Frontal cortex (tissue), 4 donors: ENCODE data around the gene ITGAE. TPM values are rescaled to one million over a fixed set of nuclear protein-coding genes. Genes with fewer than 3 reads are reported as not detected.
A peak's percentile ranks its signal among the peaks of the same experiment; 100 is the strongest.
"Not testable (repeated sequence)": the region's sequence is repeated elsewhere in the genome, so short reads cannot be mapped to it uniquely, and the experiment has no call there.

Experiments used
- DNase-seq, 2 donors: peaks; one replicate each; pipeline ENCODE4 v3.0.0; 2012; ENCODE audit warnings: low spot score in 2 of 2
- FAIRE-seq: peaks from 2 replicates; lab custom pipeline; 2012; peaks lifted over from hg19 to GRCh38; lab: Jason Lieb, UNC
- total RNA-seq: library from RNA; depleted of rRNA; stranded (reverse); fragments of >200 nt; gene quantifications from one replicate; pipeline ENCODE4 v1.2.3, GENCODE V29; 2014
- donor health status: control.
- donor health status: control.
- donor health status: control.

Gene ITGAE
- total RNA-seq, 1 donor from 2014 or later: 11.0 TPM

DNA sequence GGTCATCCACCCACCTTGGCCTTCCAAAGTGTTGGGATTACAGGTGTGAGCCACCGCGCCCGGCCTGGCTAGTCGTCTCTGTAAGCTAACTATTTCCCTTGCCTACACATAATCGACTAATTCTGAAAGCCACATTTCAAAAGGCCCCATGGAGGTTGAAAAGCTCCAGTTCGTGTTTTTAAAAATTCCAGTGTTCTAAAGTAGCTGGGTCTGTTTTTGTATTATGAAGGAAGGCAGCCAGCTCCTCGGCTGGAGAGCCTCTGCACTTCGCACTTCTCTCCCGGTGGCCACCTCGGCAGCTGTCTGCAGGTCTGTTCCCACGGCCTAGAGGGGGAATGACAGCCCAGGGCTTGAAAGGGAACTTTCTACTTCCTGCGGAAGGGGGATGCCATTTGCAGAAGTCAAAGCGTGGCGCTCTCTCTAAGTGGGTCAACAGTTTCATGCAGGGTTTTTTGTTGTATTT, 60.3 kb downstream of the ITGAE start:
- FAIRE-seq (no peak), DNase-seq (no peak)

DNA sequence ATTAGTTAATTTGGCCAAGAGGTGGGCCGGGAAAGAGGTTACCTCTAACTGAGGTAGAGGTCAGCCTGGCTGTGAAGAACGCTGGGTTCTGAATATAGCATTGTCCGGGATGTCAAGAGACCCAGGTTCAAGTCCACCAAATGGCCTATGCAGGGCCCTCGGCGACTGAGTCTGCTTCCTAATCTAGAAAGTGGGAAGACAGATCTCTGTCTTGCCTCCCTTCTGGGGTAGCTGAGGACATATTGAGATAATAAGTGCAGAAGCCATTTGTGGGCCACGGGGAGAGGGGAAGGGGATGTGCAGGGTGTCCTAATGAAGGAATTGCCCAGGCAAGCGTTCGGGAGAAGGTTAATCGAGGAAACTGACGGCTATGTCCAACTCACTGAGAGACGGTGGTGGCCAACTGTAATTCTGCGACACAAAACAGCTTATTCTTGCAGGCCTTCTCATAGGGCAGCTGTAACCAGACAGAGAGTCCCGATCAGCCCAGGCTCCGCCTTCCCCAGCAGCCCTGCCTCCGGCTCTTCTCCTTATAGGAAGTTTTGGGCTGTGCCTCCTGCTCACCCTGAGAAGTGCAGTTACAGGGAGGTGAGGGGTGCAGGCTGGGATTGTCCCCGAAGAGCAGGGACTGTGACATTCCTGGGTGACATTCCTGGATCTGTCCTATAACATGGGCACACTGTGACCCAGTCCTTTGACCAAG, 61.4 kb downstream of the ITGAE start:
- FAIRE-seq (no peak), DNase-seq (no peak)

DNA sequence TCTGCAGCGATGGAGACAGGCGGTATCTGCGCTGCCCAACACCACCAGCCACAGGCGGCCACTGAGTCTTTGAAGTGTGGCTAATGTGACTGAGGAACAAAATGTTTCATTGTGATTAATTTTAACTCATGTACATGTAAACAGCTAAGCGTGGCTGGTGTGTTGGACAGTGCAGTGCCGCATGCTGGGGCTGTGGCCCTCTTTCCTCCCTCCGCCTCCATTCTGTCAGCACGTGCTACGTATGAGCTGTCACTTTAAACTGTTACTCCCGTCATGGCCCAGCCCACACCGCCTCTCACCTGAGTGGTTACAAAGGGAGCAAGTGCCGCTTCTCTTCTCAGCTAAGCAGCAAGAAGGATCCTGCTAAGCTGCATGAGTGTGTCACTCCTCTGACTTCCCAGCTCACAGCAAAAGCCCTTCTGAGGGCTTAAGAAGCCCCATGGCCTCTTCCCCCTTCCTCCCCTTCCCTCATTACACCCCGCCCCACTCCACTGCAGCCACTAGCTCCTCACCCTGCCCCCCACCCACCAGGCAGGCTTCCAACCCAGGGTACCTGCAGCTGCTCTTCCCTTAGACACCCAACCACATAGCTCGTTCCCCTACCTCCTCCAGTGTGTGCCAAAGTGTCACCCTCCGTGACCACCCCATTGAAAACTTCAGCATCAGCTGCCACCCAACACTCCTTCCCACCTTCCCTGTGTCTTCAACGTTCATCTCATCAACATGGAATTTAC, 62.3 kb downstream of the ITGAE start:
- FAIRE-seq: no peak
- peak in 1 of 2 donors; percentile 54 for DNase-seq

DNA sequence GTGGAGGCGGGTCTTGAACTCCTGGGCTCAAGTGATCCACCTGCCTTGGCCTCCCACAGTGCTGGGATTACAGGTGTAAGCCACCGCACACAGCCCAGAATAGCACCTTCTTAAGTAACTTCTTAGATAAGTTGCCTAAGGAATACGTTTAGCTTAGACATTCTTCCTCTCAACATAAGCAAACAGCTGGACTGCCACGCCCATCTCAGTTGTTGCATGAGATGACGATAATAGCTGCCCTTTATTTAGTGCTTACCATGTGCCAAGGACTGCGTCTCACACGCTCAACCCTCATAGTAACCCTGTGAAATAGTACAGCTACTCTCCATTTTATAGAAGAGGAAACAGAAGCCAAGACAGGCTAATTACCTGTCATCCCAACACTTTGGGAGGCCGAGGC, 65.5 kb downstream of the ITGAE start:
- no peak for DNase-seq
- FAIRE-seq: no peak

DNA sequence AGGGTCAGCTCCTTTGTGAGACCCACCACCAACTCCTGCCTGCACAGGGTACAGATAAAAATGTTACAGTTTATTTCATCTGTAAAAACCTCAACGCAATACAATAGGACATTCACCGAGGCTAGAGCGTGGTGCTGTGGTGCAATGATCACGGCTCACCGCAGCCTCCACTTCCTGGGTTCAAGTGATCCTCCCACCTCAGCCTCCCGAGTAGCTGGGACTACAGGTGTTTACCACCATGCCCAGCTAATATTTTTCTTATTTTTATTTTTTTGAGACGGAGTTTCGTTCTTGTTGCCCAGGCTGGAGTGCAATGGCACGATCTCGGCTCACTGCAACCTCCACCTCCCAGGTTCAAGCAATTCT, 66.1 kb downstream of the ITGAE start:
- FAIRE-seq, DNase-seq: not testable (repeated sequence)

DNA sequence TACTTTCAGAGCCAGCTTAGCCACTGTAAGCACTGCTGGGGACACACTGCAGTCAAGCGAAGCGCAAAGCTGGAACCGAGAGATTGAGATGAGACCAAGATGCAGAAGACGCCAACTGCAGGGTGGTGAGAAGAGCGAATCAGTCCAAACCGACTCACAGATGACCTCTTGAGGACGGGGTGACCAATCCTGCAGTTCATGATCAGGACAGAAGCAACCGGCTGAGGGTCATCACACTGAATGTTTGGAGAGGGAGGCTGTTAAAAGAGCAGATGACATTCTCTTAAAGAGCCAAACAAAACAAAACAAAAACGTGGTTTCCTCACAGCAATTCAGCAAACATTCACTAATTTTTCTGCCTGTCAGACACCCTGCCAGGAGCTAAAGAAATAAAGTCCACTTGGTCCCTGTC, 68.8 kb downstream of the ITGAE start:
- FAIRE-seq (no peak), DNase-seq (no peak)

DNA sequence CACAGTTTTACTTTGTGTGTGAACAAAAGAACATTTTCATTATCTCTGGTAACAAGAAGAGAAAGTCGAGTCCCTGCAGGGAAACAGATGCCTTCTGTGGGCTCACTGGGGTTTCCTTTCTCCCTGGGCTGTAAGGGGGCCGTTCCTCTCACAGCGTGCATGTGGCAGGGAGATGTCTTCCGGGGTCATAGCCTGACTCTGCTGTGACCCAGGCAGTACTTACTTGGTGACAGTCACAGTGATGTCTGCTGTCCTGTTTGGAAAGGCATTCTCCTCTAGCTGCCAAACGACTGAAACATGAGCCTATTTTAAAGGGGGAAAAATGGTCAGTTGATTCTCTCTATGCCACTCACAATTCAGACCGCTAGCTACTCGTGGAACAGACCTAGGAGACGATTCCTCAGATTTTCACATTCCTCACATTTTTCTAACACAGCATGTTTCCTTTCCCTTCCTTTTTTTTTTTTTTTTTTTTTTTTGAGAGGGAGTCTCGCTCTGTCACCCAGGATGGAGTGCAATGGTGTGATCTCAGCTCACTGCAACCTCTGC, 70.0 kb downstream of the ITGAE start:
- DNase-seq (no peak), FAIRE-seq (no peak)

DNA sequence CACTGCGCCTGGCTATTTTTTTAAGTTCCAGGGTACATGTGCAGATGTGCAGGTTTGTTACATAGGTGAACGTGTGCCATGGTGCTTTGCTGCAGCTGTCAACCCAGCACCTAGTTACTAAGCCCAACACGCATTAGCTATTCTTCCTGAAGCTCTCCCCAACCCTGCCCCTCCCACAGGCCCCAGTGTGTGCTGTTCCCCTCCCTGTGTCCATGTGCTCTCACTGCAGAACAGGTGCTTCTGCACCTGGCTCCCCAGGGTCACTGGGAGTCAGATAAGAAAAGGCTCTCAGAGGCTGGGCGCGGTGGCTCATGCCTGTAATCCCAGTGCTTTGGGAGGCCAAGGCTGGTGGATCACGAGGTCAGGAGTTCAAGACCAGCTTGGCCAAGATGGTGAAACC, 71.1 kb downstream of the ITGAE start:
- FAIRE-seq (no peak), DNase-seq (no peak)

DNA sequence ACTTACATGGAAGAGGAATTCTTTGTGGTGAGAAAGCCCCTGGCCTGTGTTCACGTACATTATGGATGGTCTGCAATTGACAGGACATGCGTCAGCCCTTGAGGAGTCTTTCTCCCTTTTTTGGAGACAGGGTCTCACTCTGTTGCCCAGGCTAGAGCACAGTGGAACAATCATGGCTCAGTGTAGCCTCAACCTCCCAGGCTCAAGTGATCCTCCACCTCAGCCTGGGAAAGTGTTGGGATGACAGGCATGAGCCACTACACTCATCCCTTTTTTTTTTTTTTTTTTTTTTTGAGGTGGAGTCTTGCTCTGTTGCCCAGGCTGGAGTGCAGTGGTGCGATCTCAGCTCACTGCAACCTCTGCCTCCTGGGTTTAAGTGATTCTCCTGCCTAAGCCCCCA, 72.9 kb downstream of the ITGAE start:
- not testable (repeated sequence) for DNase-seq, FAIRE-seq

DNA sequence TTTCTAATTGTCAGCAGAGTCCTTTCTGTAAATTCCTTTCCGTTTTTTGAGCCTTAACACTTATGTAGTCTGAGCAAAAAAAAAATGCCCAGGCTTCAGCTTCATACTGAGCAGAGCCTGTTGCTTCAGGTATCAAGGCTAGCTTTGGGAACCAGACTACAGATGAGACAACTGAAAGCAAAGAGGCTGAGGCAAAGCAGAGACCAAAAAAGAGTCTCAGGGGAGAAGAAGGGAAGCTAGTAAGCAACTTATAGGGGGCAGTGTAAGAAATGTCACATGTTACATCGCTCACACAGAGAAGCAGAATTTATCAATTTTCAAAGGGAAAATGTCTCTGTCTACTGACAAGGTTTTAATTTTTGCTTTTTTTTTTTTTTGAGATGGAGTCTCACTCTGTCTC, 73.9 kb downstream of the ITGAE start:
- no peak for DNase-seq
- FAIRE-seq: no peak

DNA sequence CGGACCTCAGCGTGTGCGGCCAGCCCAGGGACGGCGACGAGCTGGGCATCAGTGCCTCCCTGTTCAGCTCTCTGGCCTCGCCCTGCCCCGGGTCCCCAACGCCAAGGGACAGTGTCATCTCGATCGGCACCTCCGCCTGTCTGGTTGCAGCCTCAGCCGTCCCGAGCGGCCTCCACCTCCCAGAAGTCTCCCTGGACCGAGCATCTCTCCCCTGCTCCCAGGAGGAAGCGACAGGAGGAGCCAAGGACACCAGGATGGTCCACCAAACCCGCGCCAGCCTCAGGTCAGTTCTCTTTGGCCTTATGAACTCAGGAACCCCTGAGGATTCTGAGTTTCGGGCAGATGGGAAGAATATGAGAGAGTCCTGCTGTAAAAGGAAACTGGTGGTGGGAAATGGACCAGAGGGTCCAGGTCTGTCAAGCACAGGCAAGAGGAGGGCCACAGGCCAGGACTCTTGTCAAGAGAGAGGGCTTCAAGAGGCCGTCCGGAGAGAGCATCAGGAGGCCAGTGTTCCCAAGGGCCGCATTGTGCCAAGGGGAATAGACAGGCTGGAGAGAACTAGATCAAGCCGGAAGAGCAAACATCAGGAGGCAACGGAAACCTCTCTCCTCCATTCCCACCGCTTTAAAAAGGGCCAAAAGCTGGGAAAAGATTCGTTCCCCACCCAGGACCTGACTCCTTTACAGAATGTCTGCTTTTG, 76.5 kb downstream of the ITGAE start:
- DNase-seq: no peak
- FAIRE-seq: no peak

DNA sequence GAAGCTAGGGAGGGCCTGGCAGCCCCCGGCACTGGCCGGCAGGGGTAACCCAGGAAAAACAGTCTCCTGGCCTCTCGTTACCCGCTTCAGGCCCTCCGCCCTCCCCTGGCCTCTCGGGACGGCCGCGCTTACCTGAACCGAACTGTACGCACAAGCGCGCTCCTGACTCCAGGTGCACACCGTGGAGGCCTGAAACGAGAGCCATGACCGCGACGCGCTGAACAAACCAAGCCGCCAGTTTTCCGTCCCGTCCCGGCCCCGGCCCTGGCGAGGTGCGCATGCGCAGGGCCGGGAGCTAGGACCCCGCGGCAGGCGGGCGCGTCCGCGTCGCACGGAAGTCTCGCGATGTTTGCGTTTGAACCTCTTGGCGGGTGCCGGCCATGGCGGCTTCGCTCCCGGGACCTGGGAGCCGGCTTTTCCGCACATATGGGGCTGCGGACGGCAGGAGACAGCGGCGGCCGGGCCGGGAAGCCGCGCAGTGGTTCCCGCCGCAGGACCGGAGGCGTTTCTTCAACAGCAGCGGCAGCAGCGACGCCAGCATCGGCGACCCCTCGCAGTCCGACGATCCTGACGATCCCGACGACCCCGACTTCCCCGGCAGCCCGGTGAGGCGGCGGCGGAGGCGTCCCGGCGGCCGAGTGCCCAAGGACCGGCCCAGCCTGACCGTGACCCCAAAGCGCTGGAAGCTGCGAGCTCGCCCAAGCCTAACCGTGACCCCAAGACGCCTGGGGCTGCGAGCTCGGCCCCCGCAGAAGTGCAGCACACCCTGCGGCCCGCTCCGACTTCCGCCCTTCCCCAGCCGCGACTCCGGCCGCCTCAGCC, 77.2 kb downstream of the ITGAE start, which contains the start of gene HASPIN:
Gene HASPIN, plus strand, starts transcription at position 348 of the 822 bp plus-strand sequence. Its CDS starts 33 bp downstream, at position 381.
- FAIRE-seq (no peak), DNase-seq (peak; percentile 97 to 99)

DNA sequence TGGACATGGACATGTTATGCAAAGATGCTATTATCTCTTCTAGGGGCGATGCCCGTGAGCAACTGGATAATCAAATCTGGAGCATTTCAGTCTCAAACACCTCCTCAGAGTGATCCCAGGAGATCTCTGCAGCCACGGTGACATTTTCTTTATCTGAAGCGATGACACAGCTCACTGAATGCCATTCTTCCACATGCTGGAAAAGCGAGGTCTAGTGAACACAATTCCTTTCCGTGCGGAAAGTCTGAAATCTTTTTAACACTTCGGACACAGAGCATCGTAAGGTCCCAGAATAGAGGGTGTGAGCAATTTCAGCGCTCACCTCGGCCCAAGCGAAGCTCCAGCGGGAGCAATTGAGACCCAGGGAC, 77.8 kb downstream of the ITGAE start:
- DNase-seq: peak in 1 of 2 donors; percentile 24
- FAIRE-seq: no peak

DNA sequence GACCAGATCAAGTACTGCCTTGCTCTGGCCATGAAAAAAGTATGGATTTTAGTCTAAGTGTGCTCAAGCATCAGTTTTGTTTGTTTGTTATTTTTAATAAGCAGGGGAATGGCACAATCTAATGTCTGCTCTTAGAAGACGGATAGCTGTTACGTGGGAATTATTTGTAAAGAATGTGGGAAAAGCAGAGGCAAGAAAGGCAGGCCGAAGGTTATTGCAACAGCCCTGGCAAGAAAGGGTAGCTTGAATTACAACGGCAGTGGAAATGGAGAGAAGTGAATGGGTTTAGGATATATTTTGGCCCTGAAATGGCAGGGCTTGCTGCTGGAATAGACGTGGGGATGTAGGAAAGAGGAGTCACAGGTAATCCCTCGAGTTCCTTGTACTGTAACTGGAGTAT, 78.3 kb downstream of the ITGAE start:
- FAIRE-seq (no peak), DNase-seq (no peak)

DNA sequence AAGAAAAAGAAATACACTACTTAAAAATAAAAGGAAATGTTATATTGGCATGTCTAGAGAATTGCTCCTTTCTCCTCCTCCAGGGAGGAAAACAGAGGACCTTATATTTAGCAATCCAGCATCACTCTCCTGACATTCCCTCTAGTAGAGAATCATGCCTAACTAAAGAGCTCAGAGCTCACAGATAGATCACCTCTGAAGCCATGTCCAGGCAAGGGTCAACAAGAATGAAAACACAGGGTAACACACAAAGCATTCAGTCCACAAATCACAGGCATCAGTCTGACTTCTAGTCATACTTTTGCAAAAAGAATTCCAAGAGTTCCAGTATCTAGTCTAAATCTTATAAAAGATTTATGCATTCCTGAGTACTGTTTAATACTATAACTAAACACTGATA, 81.7 kb downstream of the ITGAE start:
- no peak for DNase-seq
- FAIRE-seq: no peak

DNA sequence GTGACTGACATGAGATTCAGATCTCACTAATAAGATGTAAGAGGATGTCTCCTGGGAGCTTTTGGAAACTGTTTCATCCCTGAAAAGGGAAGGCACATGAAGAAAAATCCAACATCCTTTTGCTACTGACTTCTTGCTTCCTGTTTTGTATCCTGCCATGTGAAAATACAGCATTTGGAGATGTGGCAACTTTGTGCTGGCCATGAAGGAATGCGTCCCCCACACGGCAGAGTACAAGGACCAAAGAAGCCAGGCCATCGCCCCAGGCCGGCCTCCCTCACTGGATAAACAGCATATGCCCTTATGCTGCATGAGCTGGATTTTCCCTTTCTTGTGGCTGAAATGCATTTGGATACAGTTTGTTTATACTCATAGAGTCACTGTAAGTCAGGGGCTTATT, 82.8 kb downstream of the ITGAE start:
- FAIRE-seq: no peak
- DNase-seq: no peak

DNA sequence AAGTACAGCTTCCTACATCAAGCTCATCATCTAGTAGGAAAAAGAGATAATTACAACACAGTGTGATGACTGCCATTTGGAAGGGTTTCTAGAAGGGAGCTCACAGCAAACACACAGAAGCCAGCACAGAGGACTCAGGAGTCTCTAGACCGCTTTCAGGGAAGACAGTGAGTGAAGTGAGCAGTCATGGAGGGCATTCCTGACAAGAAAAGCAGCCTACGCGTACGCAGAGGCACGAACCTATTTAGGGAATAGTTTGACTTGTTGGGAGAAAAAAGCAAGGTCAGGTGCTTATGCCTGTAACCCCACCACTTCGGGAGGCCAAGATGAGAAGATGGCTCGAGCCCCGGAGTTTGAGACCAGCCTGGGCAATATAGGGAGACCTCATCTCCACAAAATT, 85.7 kb downstream of the ITGAE start:
- FAIRE-seq: no peak
- no peak for DNase-seq

DNA sequence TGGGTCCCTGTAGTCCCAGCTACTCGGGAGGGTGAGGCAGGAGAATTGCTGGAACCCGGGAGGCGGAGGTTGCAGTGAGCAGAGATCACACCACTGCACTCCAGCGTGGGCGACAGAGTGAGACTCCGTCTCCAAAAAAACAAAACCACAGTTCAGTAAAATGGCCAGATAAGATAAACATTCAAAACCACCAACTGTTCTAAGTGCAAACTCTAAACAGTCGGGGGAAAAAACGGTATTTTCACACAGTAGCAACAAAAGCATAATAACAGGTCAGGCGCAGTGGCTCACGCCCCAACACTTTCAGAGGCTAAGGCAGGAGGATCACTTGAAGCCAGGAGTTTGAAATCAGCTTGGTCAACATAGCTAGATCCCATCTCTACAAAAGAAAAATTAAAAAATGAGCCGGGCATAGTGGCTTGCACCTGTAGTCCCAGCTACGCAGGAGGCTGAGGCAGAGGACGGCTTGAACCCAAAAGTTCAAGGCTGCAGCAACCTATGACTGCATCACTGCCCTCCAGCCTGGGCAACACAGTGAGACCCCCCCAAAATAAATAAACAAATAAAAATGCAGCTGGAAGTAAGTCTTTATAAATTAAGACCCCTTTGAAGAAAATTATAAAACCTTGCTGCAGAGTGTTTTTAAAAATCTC, 88.1 kb downstream of the ITGAE start:
- DNase-seq (no peak), FAIRE-seq (no peak)

DNA sequence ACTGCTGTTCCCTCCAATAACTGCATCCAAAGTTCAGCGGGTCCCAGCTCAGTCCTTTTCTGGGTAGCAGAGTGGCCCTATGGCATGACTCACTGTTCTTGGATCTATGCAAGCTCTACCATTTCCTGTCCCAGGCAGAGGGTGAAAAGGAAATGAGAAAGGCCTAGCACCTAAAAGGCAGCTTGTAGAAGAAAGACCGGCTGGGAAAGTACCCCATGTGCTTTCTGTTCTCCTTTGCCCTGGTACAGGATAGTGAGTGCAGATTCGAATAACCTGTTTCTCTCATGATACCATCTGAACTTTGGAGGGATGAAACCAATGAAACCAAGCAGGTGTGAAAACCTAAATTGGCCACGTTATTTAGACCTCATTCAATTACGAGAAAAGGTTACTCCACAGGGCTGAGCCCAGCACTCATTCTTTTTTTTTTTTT, 90.0 kb downstream of the ITGAE start:
- no peak for FAIRE-seq
- no peak for DNase-seq
